ENCODE results near the gene MBOAT7. TPM values are rescaled to one million over a fixed set of nuclear protein-coding genes. Genes with fewer than 3 reads are reported as not detected.
A peak's percentile ranks its signal among the peaks of the same experiment; 100 is the strongest.

The MBOAT7 gene
- total and polyA plus RNA-seq, 2 of the 8 experiments (the other 6 are each of a cell fraction or from before 2014, with no cell fraction given): 85.5 to 90.9 TPM

DNA sequence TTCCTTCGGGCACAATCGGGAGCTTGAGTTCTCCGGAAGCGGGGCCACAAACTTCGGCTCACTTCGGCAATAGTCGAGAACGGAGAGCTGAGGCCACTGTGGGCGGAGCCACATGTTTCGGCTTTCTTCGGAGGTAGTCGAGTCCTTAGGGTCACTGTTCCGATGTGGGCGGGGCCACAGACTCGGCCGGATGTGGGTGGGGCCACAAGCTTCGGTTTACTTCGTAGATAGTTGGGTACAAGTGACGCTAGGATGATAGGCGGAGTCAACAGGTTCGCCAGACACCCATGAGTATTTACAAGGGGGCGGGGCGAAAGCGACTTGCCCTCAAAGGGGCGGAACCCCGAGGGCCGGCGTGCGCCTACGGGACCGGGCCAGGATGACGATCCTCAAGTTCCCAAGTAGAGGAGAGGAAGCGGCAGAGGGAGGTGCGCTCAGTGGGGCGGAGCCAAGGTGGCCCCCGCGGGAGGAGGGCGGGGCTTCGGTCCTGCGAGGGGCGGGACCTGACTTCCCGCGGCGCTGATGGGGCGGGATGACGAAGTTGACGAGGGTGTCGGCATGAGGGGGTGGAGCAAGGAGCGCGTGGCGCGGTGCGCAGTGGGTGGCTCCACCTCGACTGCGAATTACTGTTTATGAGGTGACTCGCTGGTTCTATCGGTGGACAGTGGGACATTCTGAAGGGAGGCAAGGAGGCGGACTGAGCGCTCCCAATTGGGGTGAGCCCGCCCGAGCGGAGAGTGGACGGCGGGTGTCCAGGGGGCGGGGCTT lies 539 bp upstream of the MBOAT7 start (continued):
- TF ChIP-seq, protein P1, sequence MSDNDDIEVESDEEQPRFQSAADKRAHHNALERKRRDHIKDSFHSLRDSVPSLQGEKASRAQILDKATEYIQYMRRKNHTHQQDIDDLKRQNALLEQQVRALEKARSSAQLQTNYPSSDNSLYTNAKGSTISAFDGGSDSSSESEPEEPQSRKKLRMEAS (IDR thresholded peaks at IDR 0.05): peak; percentile 89
- TF ChIP-seq RBBP5 (IDR thresholded peaks at IDR 0.05; ENCODE audit: borderline replicate concordance, low read depth, low read length): no peak
- TF ChIP-seq SAP30 (IDR thresholded peaks at IDR 0.05; ENCODE audit: insufficient read depth, insufficient replicate concordance, low read length): no peak
- TF ChIP-seq PHF8 (conservative IDR thresholded peaks at IDR 0.05; ENCODE audit: low read depth, low read length): peak; percentile 85
- TF ChIP-seq POLR2AphosphoS5 (IDR thresholded peaks at IDR 0.05; ENCODE audit: low read depth, low read length): peak; percentile 95
- TF ChIP-seq CBX5 (IDR thresholded peaks at IDR 0.05; ENCODE audit: low read depth, low read length): no peak
- TF ChIP-seq ASH2L (IDR thresholded peaks at IDR 0.05; ENCODE audit: low read length): peak; percentile 38
- no peak for TF ChIP-seq CEBPB (IDR thresholded peaks at IDR 0.05; ENCODE audit: low read depth, low read length)
- TF ChIP-seq CREB1 (IDR thresholded peaks at IDR 0.05): peak; percentile 85
- TF ChIP-seq, protein P2, sequence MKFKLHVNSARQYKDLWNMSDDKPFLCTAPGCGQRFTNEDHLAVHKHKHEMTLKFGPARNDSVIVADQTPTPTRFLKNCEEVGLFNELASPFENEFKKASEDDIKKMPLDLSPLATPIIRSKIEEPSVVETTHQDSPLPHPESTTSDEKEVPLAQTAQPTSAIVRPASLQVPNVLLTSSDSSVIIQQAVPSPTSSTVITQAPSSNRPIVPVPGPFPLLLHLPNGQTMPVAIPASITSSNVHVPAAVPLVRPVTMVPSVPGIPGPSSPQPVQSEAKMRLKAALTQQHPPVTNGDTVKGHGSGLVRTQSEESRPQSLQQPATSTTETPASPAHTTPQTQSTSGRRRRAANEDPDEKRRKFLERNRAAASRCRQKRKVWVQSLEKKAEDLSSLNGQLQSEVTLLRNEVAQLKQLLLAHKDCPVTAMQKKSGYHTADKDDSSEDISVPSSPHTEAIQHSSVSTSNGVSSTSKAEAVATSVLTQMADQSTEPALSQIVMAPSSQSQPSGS (IDR thresholded peaks at IDR 0.05; ENCODE audit: low read length): 0 out of 2 replicates have a peak, but pooled peaks have one; percentile 38
- TF ChIP-seq TBP (IDR thresholded peaks at IDR 0.05; ENCODE audit: low read depth, low read length): peak; percentile 5; the same call in 1 of the 2 replicates
- no peak for TF ChIP-seq RFX5 (IDR thresholded peaks at IDR 0.05; ENCODE audit: borderline replicate concordance, low read depth, low read length)
- TF ChIP-seq TAF1 (IDR thresholded peaks at IDR 0.05; ENCODE audit: low read depth, low read length): peak; percentile 69; the same call in 1 of the 2 replicates
